Skeletal muscle satellite cell (primary cell): Measurements from ENCODE around the gene SDSL.

ENCODE experiments used
- H3K27me3 ChIP-seq: 2 replicates; pipeline ENCODE4 v1.7.0; 2013; ENCODE audit warnings: low read length; ENCODE audit not compliant: control insufficient read depth, insufficient read depth
- H3K36me3 ChIP-seq: 2 replicates; pipeline ENCODE4 v1.7.0; 2013; ENCODE audit warnings: mild to moderate bottlenecking, control low read depth, low read length; ENCODE audit not compliant: insufficient read depth
- H3K4me1 ChIP-seq: 2 replicates; pipeline ENCODE4 v1.7.0; 2013; ENCODE audit warnings: low read length; ENCODE audit not compliant: control insufficient read depth, insufficient read depth
- H3K4me2 ChIP-seq: 2 replicates; pipeline ENCODE4 v1.7.0; 2013; ENCODE audit warnings: mild to moderate bottlenecking, low read length
- H3K4me3 ChIP-seq: 2 replicates; pipeline ENCODE4 v1.7.0; 2013; ENCODE audit warnings: low read length
- H3K9ac ChIP-seq: 2 replicates; pipeline ENCODE4 v1.7.0; 2013; ENCODE audit warnings: mild to moderate bottlenecking, low read depth, low read length, moderate library complexity
- H3K9me3 ChIP-seq: replicated peaks from 2 replicates; pipeline ENCODE4 v1.7.0; 2013; ENCODE audit warnings: mild to moderate bottlenecking, control low read depth, low read length

The SDSL gene

DNA sequence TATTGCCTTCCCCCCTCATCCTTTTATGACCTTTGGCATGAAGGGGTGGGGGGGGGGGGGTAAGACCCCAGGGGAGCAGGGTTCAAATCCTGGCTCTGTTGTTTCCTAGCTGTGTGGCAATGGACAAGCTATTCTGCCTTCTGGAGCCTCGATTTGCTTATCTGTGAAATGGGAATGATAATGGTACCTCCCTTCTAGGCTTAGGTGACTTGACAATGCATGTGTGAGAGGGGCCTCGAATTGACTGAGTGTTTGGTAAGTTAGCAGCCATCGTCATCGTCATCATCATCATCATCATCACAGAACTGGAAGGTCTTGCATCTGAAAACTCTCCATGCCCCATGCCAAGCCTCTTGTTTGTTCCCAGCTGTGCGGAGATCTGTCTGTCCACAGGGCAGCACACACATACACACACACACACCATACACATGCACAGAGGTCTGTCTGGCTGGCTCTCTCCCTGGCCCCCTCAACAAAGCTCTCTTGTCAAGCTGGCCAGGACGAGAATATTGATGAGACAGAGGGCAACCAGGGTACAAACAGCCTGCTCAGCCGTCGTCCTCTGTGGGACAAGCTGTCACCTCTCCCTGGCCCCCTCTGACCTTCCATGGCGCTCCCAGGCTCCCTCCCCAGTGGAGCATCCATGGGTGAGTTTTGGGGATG, 12.6 kb upstream of the SDSL start:
- no peaks in the 10 kb centered on the region for H3K36me3 ChIP-seq

DNA sequence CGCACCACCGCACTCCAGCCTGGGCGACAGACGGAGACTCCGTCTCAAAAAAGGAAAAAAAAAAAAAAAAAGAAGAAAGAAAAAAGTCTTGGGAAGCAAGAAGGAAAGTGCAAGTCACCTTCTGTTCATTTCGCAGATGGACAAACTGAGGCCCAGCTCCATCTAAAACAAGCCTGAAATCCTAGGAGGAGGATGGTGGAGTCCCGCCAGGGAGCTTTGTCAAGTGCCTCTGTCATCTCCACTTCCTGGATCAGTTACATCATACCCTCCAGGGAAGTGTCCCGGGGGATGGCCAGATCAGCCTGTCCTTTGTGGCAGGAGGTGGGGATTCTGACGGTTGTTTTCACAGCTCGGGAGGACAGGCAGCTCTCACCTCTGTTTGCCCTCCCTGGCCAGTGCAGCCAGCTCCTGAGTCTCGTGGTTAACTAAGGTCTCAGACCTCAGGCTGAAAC, 8.7 kb upstream of the SDSL start:
- no peak overlapping the region for H3K9ac ChIP-seq
- H3K4me3 ChIP-seq, result no peak overlapping the region
- H3K9me3 ChIP-seq, result no peaks in the 10 kb centered on the region
- H3K4me1 ChIP-seq, result no peaks in the 10 kb centered on the region
- H3K36me3 ChIP-seq, result no peaks in the 10 kb centered on the region
- no peak overlapping the region for H3K4me2 ChIP-seq
- peaks cover 24% of the 10 kb centered on the region for H3K27me3 ChIP-seq

More for the DNA sequence above, 12.6 kb upstream of the SDSL start:
- peaks cover 7% of the 10 kb centered on the region for H3K4me1 ChIP-seq
- no peak overlapping the region for H3K4me3 ChIP-seq
- H3K9ac ChIP-seq, result no peak overlapping the region
- H3K9me3 ChIP-seq, result no peaks in the 10 kb centered on the region
- no peak overlapping the region for H3K4me2 ChIP-seq
- peaks cover 20% of the 10 kb centered on the region for H3K27me3 ChIP-seq

GRCh38 chr12:113414519-113415038, 7.6 kb upstream of the SDSL start:
- H3K36me3 ChIP-seq, result no peaks in the 10 kb centered on the region
- peaks cover 23% of the 10 kb centered on the region for H3K27me3 ChIP-seq
- H3K9me3 ChIP-seq, result no peaks in the 10 kb centered on the region
- no peak overlapping the region for H3K4me2 ChIP-seq
- H3K4me3 ChIP-seq, result no peak overlapping the region
- no peak overlapping the region for H3K9ac ChIP-seq
- H3K4me1 ChIP-seq, result no peaks in the 10 kb centered on the region

GRCh38 chr12:113416091-113416754, 6.0 kb upstream of the SDSL start:
- H3K36me3 ChIP-seq, result no peaks in the 10 kb centered on the region
- H3K9me3 ChIP-seq, result no peaks in the 10 kb centered on the region
- peaks cover 16% of the 10 kb centered on the region for H3K27me3 ChIP-seq
- no peak overlapping the region for H3K4me2 ChIP-seq
- no peaks in the 10 kb centered on the region for H3K4me1 ChIP-seq
- H3K9ac ChIP-seq, result no peak overlapping the region
- H3K4me3 ChIP-seq, result no peak overlapping the region

DNA sequence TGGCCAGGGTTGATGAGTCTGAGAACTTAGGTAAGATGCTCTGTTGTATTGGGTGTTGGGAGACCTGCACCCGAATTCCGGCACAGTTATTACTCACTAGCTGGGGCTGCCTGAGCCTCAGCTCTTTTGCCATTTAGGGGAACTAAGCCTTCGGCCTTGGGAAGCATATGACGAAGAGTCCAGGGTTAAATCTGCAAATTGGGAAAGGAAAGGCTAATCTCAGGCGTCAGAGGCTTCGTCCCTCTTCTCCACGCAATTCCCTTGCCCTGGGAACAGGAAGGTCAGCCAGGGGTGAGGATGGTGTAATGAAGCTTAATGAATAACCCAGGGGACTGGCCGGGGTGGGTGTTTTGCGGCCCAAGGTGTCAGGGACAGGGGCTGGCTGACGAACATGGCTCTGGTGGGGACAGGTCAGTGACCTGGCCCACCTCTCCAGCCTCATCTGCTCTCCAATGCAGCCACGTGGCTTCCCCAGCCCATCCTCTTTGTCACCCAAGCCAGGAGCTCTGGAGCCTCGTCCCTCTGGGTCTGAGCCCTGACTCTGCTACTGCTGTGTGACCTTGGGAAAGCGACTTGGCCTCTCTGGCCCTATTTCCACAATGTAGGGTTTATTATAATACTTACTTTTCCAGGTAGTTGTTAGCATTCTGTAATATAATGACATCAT, 3.8 kb upstream of the SDSL start:
- H3K4me1 ChIP-seq, result peaks cover 11% of the 10 kb centered on the region
- H3K36me3 ChIP-seq, result no peaks in the 10 kb centered on the region
- H3K9ac ChIP-seq, result no peak overlapping the region

GRCh38 chr12:113420996-113421595, 1.1 kb upstream of the SDSL start:
- Histone ChIP-seq H3K9me3 (no peaks in the 10 kb centered on the region), H3K4me2 (no peak overlapping the region), H3K36me3 (no peaks in the 10 kb centered on the region), H3K9ac (no peak overlapping the region), H3K4me1 (peaks cover 11% of the 10 kb centered on the region), H3K4me3 (no peak overlapping the region), H3K27me3 (peaks cover 4% of the 10 kb centered on the region)

More for the DNA sequence above, 3.8 kb upstream of the SDSL start:
- Histone ChIP-seq H3K4me2 (no peak overlapping the region), H3K4me3 (no peak overlapping the region), H3K27me3 (peaks cover 10% of the 10 kb centered on the region), H3K9me3 (no peaks in the 10 kb centered on the region)

DNA sequence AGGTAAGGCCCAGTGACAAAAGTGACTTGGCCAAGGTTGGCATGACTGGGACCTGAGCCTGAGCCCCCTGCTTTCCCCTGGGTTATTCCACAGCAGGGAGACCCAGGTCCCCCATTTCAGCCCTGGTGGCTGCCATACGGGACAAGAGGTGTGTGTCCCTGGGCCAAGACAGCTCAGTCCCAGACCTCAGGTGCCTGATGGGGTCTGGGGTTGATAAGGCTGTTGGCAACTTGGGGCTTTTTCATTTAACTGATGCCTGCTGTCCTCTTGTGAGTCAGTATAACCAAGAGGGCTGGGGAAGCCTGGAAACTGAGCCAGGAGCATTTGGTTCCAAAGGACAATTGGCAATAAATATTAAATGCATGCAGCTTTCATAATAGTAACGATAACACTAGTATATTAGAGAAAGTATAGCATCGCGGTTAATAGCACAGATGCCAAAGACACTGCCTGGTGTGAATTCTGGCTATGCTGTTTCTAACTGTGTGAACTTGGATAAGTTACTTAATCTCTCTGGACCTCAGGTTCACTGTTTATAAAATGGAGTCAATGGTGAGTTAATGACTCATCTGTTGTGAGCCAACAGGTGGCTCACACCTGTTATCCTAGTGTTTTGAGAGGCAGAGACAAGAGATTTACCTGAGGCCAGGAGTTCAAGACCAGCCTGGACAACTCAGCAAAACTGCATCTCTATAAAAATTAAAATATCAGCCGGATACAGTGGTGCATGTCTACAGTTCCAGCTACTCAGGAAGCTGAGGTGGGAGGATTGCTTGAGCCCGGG, 898 bp downstream of the SDSL start:
- Histone ChIP-seq H3K27me3 (no peaks in the 10 kb centered on the region), H3K9me3 (no peaks in the 10 kb centered on the region), H3K36me3 (no peaks in the 10 kb centered on the region), H3K4me3 (peak overlapping the region; percentile 85), H3K4me2 (peak overlapping the region; percentile 97), H3K9ac (peak overlapping the region; percentile 96), H3K4me1 (peaks cover 11% of the 10 kb centered on the region)

DNA sequence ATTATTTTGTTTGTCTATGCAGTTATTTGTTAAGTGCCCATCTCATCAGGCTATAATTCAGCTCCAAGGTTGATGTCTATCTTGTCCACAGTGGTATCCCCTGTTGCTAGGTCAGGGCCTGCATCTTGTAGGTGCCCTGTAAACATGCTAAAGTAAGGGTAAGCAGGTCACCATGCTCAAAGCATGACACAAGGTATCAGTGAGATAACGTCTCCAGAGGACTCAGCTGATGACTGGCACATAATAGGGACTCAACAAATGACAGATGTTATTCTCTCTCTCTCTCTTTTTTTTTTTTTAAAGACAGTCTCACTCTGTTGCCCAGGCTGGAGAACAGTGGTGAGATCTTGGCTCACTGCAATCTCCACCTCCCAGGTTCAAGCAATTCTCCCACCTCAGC, 2.3 kb downstream of the SDSL start:
- H3K9ac ChIP-seq, result no peak overlapping the region

DNA sequence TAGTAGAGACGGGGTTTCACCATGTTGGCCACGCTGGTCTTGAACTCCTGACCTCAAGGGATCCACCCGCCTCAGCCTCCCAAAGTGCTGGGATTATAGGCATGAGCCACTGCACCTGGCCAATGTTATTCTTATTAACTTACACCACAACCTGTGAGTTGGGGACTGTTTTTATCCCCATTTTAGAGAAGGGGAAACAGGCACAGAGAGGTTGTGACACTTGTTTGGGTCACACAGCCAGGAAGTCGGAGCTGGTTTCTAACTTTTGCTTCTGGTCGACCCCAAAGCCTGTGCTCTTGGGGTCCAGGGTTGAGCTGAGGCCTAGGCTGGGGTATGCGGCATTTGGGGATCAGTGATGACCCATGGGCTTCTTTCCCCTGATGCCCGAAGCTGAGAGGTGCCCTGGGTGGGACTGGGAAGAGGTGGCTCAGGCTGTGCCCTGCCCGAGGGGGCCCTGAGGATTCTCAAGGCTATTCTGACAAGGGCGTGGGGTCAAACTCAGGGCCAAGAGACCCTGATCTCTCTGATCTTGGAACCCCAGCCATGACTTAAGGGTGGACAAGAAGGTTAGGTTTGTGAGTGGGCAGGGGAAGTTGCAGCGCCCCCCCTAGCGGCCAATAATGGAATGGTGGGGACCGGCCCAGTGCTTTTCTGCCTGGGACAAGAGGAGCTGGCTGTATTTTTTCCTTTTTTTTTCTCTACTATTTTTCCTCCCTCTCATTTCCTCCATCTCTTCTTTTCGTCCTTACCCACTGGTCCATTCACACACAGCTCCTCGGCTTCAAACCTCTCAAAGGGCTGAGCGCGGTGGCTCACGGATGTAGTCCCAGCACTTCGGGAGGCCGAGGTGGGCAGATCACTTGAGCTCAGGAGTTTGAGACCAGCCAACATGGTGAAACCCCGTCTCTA, 3.0 kb downstream of the SDSL start:
- H3K4me3 ChIP-seq, result no peak overlapping the region
- H3K9ac ChIP-seq, result no peak overlapping the region
- no peak overlapping the region for H3K4me2 ChIP-seq

More for the DNA sequence above, 2.3 kb downstream of the SDSL start:
- Histone ChIP-seq H3K4me2 (no peak overlapping the region), H3K4me1 (peaks cover 11% of the 10 kb centered on the region), H3K27me3 (no peaks in the 10 kb centered on the region), H3K36me3 (no peaks in the 10 kb centered on the region), H3K9me3 (no peaks in the 10 kb centered on the region), H3K4me3 (no peak overlapping the region)

GRCh38 chr12:113425960-113426453, 3.8 kb downstream of the SDSL start:
- Histone ChIP-seq H3K36me3 (no peaks in the 10 kb centered on the region), H3K27me3 (no peaks in the 10 kb centered on the region), H3K9me3 (no peaks in the 10 kb centered on the region), H3K4me3 (no peak overlapping the region), H3K4me2 (no peak overlapping the region), H3K9ac (no peak overlapping the region), H3K4me1 (peaks cover 11% of the 10 kb centered on the region)

More for the DNA sequence above, 3.0 kb downstream of the SDSL start:
- no peaks in the 10 kb centered on the region for H3K36me3 ChIP-seq
- no peaks in the 10 kb centered on the region for H3K27me3 ChIP-seq
- no peaks in the 10 kb centered on the region for H3K9me3 ChIP-seq
- H3K4me1 ChIP-seq, result peaks cover 11% of the 10 kb centered on the region
